ENCODE results near the gene SLC18B1. TPM values are rescaled to one million over a fixed set of nuclear protein-coding genes. Genes with fewer than 3 reads are reported as not detected.

The SLC18B1 gene
- total RNA-seq, 4 donors from 2014 or later: 3.9 to 12.3 (median 6.6) TPM

DNA sequence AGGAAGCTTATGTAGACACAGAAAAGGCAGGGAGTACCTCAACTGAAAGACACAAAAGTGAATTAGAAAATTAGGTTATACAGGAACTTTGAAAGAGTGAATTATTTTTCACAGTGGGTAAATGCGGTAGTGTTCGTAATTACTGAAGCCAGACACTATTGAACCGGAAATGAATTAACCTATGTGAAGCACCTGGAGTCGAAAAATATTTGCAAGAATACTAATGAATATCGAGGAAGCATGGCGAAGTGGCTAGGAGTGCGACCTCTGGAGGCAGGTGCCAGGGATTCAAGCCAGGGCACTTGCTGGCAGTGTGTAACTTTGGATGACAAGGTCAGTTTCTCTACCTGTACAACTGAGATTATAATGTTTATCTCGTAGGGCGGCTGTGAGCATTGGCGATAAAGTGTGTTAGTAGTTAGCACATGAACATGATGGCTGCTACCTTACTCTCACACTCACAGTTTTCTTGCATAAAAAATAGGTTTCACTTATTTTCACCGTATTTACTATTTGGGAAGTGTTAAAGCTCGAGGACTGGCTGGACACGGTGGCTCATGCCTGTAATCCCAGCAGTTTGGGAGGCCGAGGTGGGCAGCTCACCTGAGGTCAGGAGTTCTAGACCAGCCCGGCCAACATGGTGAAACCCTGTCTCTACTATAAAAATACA is 567 bp upstream of the SLC18B1 start:
- Histone ChIP-seq H3K4me1 (peaks cover 0 to 7% (median 3%) of the 10 kb centered on the region in 4 donors), H3K9me3 (peaks cover 0 to 13% (median 0%) of the 10 kb centered on the region in 4 donors), H3K27ac (peak overlapping the region in 2 of 4 donors; percentile 83 to 85), H3K27me3 (no peaks in the 10 kb centered on the region), H3K4me3 (peak overlapping the region; percentile 62 to 84 (median 80)), H3K36me3 (no peaks in the 10 kb centered on the region)
- WGBS, 2 donors: 23 to 24% methylated on average over 15 of the region's 15 CpGs
- TF ChIP-seq POLR2A (IDR thresholded peaks at IDR 0.05): no peak
- TF ChIP-seq, protein P1, sequence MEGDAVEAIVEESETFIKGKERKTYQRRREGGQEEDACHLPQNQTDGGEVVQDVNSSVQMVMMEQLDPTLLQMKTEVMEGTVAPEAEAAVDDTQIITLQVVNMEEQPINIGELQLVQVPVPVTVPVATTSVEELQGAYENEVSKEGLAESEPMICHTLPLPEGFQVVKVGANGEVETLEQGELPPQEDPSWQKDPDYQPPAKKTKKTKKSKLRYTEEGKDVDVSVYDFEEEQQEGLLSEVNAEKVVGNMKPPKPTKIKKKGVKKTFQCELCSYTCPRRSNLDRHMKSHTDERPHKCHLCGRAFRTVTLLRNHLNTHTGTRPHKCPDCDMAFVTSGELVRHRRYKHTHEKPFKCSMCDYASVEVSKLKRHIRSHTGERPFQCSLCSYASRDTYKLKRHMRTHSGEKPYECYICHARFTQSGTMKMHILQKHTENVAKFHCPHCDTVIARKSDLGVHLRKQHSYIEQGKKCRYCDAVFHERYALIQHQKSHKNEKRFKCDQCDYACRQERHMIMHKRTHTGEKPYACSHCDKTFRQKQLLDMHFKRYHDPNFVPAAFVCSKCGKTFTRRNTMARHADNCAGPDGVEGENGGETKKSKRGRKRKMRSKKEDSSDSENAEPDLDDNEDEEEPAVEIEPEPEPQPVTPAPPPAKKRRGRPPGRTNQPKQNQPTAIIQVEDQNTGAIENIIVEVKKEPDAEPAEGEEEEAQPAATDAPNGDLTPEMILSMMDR (IDR thresholded peaks at IDR 0.05): peak; percentile 29 to 74 (median 58)
- no peak for TF ChIP-seq EP300 (IDR thresholded peaks at IDR 0.05)
- DNase-seq (ENCODE audit: low spot score in 2 of 2): peak; percentile 43 to 67

DNA sequence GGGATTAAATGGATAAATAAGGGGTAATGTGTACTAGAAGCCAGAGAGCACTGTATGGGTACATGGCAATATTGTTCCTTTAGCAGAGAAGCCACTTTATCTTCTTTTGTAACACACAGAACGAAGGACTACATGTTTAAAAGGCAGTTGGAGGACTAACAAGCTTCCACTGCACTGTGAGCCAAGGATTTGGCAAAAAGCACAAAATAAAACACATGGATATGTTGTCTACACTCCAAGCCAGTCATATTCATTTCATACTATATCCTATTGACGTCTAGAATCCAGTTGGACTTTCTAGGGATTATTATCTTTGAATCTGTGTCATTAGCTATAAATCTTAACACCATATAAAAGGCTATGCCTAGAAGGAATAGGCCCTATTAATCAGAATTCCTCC is 3.0 kb downstream of the SLC18B1 start:
- 83 to 88% methylated on average over 2 of the region's 2 CpGs for WGBS, 2 donors
- Histone ChIP-seq H3K4me3 (no peak overlapping the region), H3K9me3 (no peaks in the 10 kb centered on the region), H3K27ac (no peak overlapping the region), H3K4me1 (peaks cover 0 to 7% (median 3%) of the 10 kb centered on the region in 4 donors), H3K36me3 (no peaks in the 10 kb centered on the region), H3K27me3 (no peaks in the 10 kb centered on the region)
- no peak for TF ChIP-seq EP300 (IDR thresholded peaks at IDR 0.05)
- no peak for DNase-seq (ENCODE audit: low spot score in 2 of 2)

DNA sequence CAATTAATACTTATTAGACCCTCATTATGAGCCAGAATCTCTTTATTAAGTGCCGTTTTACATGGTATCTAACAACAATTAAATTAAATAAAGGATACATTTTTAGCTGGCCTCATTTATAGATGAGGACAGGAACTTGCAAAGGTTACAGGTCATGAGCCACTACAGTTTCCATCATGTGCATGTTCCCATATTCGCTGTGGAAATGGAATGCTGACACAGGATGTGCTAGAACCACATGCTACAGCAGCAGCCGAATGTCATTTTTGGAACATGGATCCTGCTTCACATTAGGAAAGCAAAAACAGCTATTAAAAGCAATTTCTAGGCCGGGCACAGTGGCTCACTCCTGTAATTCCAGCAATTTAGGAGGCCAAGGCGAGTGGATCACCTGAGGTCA is 5.9 kb downstream of the SLC18B1 start:
- H3K27ac ChIP-seq: no peak overlapping the region
- peak in 1 of 2 donors; percentile 19 for DNase-seq (ENCODE audit: low spot score in 2 of 2)
- no peaks in the 10 kb centered on the region for H3K9me3 ChIP-seq
- no peaks in the 10 kb centered on the region for H3K27me3 ChIP-seq
- peak; percentile 18 to 54 for TF ChIP-seq EP300 (IDR thresholded peaks at IDR 0.05)
- no peak for TF ChIP-seq POLR2A (IDR thresholded peaks at IDR 0.05)
- TF ChIP-seq, protein P1 (IDR thresholded peaks at IDR 0.05): no peak
- no peak overlapping the region for H3K4me3 ChIP-seq
- H3K36me3 ChIP-seq: peaks cover 0 to 11% (median 0%) of the 10 kb centered on the region in 3 donors
- WGBS, 2 donors: 77 to 83% methylated on average over 5 of the region's 5 CpGs
- H3K4me1 ChIP-seq: peaks cover 0 to 3% (median 1%) of the 10 kb centered on the region in 4 donors

DNA sequence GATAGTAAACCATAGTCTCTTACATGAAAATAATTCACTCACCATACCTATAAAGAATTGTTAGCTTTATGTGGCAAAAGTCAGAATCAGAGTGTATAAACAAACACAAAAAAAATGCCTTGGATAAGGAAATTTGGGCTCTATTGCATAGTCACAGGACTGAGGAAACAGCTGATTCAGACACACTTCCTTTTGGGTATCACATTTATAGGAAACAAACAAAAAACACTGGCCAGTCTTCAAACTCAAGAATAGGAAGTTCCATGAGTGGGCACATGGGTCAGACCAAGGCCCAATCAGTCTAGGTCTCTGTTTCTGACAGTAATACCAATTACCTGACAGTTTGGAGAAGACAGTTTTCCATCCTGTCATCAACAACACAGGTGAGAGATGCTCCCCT is 8.0 kb downstream of the SLC18B1 start:
- Histone ChIP-seq H3K4me1 (no peaks in the 10 kb centered on the region), H3K4me3 (no peak overlapping the region), H3K36me3 (peaks cover 0 to 19% (median 0%) of the 10 kb centered on the region in 3 donors), H3K27ac (peak overlapping the region in 1 of 4 donors; percentile 39), H3K27me3 (no peaks in the 10 kb centered on the region), H3K9me3 (no peaks in the 10 kb centered on the region)
- DNase-seq (ENCODE audit: low spot score in 2 of 2): no peak
- TF ChIP-seq, protein P1 (IDR thresholded peaks at IDR 0.05): no peak
- TF ChIP-seq EP300 (IDR thresholded peaks at IDR 0.05): peak; percentile 69 to 70
- TF ChIP-seq POLR2A (IDR thresholded peaks at IDR 0.05): no peak

DNA sequence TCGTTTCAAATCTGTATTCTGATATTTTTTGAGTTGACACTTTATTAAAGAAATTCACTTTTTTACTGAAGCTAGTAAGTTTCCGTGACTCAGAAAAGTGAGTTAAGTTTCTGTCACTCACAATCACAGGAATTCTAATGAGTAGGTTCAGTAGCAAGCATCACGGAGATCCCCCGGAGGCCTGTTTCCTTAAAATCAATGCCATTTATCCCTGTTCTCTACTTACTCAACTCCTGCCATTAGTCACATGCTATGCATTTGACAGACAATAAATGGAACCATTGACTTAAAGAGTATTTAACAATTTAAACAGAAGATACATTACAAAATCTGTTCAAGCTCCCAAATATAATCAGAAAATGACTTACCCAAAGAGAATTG is 9.1 kb downstream of the SLC18B1 start:
- Histone ChIP-seq H3K27ac (no peak overlapping the region), H3K9me3 (no peaks in the 10 kb centered on the region), H3K27me3 (no peaks in the 10 kb centered on the region), H3K36me3 (peaks cover 0 to 22% (median 0%) of the 10 kb centered on the region in 3 donors), H3K4me3 (no peak overlapping the region), H3K4me1 (no peaks in the 10 kb centered on the region)
- WGBS, 2 donors: 86 to 92% methylated on average over 4 of the region's 4 CpGs
- DNase-seq (ENCODE audit: low spot score in 2 of 2): no peak
- TF ChIP-seq, protein P1 (IDR thresholded peaks at IDR 0.05): no peak
- TF ChIP-seq EP300 (IDR thresholded peaks at IDR 0.05): no peak
- TF ChIP-seq POLR2A (IDR thresholded peaks at IDR 0.05): no peak
